ENCODE data around the gene ANKRD12.
"Not testable (repeated sequence)": the region's sequence is repeated elsewhere in the genome, so short reads cannot be mapped to it uniquely, and the experiment has no call there.

ANKRD12 gene

GRCh38 chr18:9147440-9148202 lies 11.0 kb downstream of the ANKRD12 start:
- DNase-seq: peak; percentile 19 to 56

GRCh38 chr18:9148203-9148552 lies 11.6 kb downstream of the ANKRD12 start:
- DNase-seq: no peak

GRCh38 chr18:9150121-9150520 lies 13.5 kb downstream of the ANKRD12 start:
- no peak for DNase-seq

GRCh38 chr18:9153256-9153655 lies 16.7 kb downstream of the ANKRD12 start:
- no peak for DNase-seq

- no peak for DNase-seq
These were observed 20.1 kb downstream of the ANKRD12 start for GRCh38 chr18:9156604-9157249.

- no peak for DNase-seq
These were observed 21.2 kb downstream of the ANKRD12 start for GRCh38 chr18:9157806-9158205.

GRCh38 chr18:9160014-9160413 lies 23.4 kb downstream of the ANKRD12 start:
- DNase-seq: no peak

GRCh38 chr18:9162663-9163062 lies 26.1 kb downstream of the ANKRD12 start:
- not testable (repeated sequence) for DNase-seq

- DNase-seq: not testable (repeated sequence)
These were observed 27.6 kb downstream of the ANKRD12 start for GRCh38 chr18:9164149-9164548.

GRCh38 chr18:9165883-9166282 lies 29.3 kb downstream of the ANKRD12 start:
- not testable (repeated sequence) for DNase-seq

- not testable (repeated sequence) for DNase-seq
These were observed 32.9 kb downstream of the ANKRD12 start for GRCh38 chr18:9169515-9169914.

GRCh38 chr18:9171919-9172318 lies 35.3 kb downstream of the ANKRD12 start:
- DNase-seq: not testable (repeated sequence)

- DNase-seq: no peak
These were observed 36.0 kb downstream of the ANKRD12 start for GRCh38 chr18:9172506-9173127.

- no peak for DNase-seq
These were observed 37.2 kb downstream of the ANKRD12 start for GRCh38 chr18:9173770-9174233.

- DNase-seq: no peak
These were observed 37.7 kb downstream of the ANKRD12 start for GRCh38 chr18:9174302-9174701.

GRCh38 chr18:9175115-9175514 lies 38.5 kb downstream of the ANKRD12 start:
- no peak for DNase-seq

- DNase-seq: no peak
These were observed 40.5 kb downstream of the ANKRD12 start for GRCh38 chr18:9177031-9177430.

- no peak for DNase-seq
These were observed 40.9 kb downstream of the ANKRD12 start for GRCh38 chr18:9177466-9177865.

- DNase-seq: no peak
These were observed 42.0 kb downstream of the ANKRD12 start for GRCh38 chr18:9178557-9178956.

GRCh38 chr18:9181275-9181674 lies 44.7 kb downstream of the ANKRD12 start:
- no peak for DNase-seq

GRCh38 chr18:9182852-9183399 lies 46.3 kb downstream of the ANKRD12 start:
- DNase-seq: no peak

- DNase-seq: no peak
These were observed 48.5 kb downstream of the ANKRD12 start for GRCh38 chr18:9184998-9185613.

Data from SW 1271 (cell line).